ENCODE measurements around the gene HNF1B. TPM values are rescaled to one million over a fixed set of nuclear protein-coding genes. Genes with fewer than 3 reads are reported as not detected.

The HNF1B gene
- total RNA-seq, 4 donors from 2014 or later, result 0.29 to 1.5 TPM; not detected in 2

DNA sequence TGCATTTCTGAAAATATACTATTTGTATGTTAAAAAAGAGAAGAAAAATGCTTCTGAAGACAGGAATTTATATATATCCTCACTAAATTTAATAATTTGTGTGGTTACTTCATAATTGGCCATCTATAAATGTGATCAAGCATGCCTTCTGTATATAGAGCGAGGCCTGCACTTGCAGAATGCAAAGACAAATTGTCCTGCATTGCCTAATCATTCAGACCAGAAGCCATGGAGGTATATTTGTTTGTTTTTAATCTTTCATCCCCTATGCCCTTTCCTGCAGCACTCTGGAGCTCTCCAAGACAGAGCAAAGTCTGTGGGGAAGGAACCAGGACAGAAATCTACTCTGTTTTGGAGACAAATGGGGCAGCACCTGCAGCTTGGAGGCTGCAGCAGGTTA lies 77.8 kb downstream of the HNF1B start:
- Histone ChIP-seq H3K9me3 (no peaks in the 10 kb centered on the region), H3K36me3 (no peaks in the 10 kb centered on the region), H3K27me3 (no peaks in the 10 kb centered on the region), H3K4me3 (no peak overlapping the region), H3K4me1 (no peaks in the 10 kb centered on the region), H3K27ac (no peak overlapping the region)
- TF ChIP-seq, protein P1, sequence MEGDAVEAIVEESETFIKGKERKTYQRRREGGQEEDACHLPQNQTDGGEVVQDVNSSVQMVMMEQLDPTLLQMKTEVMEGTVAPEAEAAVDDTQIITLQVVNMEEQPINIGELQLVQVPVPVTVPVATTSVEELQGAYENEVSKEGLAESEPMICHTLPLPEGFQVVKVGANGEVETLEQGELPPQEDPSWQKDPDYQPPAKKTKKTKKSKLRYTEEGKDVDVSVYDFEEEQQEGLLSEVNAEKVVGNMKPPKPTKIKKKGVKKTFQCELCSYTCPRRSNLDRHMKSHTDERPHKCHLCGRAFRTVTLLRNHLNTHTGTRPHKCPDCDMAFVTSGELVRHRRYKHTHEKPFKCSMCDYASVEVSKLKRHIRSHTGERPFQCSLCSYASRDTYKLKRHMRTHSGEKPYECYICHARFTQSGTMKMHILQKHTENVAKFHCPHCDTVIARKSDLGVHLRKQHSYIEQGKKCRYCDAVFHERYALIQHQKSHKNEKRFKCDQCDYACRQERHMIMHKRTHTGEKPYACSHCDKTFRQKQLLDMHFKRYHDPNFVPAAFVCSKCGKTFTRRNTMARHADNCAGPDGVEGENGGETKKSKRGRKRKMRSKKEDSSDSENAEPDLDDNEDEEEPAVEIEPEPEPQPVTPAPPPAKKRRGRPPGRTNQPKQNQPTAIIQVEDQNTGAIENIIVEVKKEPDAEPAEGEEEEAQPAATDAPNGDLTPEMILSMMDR (IDR thresholded peaks at IDR 0.05), result no peak
- no peak for TF ChIP-seq POLR2A (IDR thresholded peaks at IDR 0.05)
- DNase-seq, result no peak
- intact Hi-C loops (cut with DNase I; ENCODE audit: low total_unique reads), result no loop called here

DNA sequence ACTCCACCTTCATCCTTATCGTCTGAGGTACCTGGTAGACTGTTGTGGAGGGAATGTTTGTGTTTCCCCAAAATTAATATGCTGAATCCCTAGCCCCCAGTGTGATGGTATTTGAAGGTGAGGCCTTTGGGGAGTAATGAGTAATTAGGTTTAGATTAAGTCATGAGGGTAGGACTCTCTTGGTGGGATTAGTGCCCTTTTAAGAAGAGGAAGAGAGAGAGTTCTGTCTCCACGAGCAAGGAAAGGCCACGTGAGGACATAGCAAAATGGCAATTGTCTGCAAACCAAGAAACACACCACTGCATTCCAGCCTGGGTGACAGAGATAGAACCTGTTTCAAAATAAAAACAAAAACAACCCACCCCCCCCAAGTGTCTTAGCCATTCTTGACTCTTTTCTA lies 80.6 kb downstream of the HNF1B start:
- Histone ChIP-seq H3K27me3 (no peaks in the 10 kb centered on the region), H3K9me3 (no peaks in the 10 kb centered on the region), H3K4me1 (no peaks in the 10 kb centered on the region), H3K36me3 (no peaks in the 10 kb centered on the region), H3K27ac (no peak overlapping the region), H3K4me3 (no peak overlapping the region)
- intact Hi-C loops (cut with DNase I; ENCODE audit: low total_unique reads), result no loop called here
- DNase-seq, result no peak
- TF ChIP-seq, protein P1 (IDR thresholded peaks at IDR 0.05), result no peak
- no peak for TF ChIP-seq POLR2A (IDR thresholded peaks at IDR 0.05)

DNA sequence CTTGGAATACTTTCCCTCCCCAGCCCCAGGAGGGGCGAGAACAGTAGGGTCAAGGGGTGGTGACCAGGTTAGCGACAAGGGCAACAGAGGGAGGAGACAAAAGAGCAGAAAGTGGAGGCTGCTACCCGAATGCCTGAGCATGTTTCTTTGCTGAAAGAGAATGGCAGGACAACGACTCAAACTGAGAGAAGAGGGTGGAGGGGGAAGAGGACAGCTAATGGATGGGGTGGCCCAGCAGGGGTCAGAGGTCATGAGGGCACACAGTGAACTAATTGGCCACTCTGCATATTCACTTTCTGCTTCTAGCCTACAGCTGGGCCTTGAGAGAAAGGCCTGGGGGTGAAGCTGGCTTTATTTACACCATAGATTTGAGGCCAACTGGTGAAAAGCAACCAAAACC lies 82.5 kb downstream of the HNF1B start:
- Histone ChIP-seq H3K27ac (no peak overlapping the region), H3K4me3 (no peak overlapping the region), H3K4me1 (no peaks in the 10 kb centered on the region), H3K9me3 (no peaks in the 10 kb centered on the region), H3K36me3 (no peaks in the 10 kb centered on the region), H3K27me3 (no peaks in the 10 kb centered on the region)
- TF ChIP-seq POLR2A (IDR thresholded peaks at IDR 0.05), result no peak
- TF ChIP-seq, protein P1 (IDR thresholded peaks at IDR 0.05), result no peak
- no peak for DNase-seq
- intact Hi-C loops (cut with DNase I; ENCODE audit: low total_unique reads), result no loop called here

DNA sequence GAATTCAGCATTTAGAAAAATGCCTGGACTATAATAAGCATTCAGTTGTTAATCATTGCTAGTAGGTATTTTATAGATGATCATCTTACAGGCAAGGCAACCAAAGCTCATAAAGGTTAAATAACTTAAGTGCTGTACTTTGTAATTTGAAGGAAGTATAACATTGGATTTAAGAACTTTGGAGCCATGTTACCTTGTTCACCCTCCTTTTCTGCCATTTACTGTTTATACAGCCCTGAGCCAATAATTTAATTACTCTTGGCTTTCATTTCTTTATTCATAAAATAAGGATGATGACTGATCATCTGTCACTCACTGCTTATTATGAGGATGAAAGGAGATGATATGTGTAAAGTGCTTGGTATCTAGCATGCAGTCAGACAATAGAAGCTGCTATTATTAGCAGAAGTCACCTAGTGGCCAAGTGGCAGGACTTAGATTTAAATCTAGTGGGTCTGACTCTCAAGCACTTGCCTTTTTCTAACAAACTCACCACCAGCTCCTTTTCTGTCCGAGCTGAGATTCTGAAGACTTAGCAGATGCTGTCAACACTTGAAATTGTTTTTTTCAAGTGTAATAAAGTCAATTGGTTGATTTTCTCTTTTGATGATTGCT lies 83.4 kb downstream of the HNF1B start:
- no peak overlapping the region for H3K27ac ChIP-seq
- no peak for DNase-seq
- TF ChIP-seq POLR2A (IDR thresholded peaks at IDR 0.05), result no peak
- TF ChIP-seq, protein P1 (IDR thresholded peaks at IDR 0.05), result no peak
- no peak overlapping the region for H3K4me3 ChIP-seq
- no peaks in the 10 kb centered on the region for H3K27me3 ChIP-seq
- H3K36me3 ChIP-seq, result no peaks in the 10 kb centered on the region
- H3K4me1 ChIP-seq, result no peaks in the 10 kb centered on the region
- intact Hi-C loops (cut with DNase I; ENCODE audit: low total_unique reads), result no loop called here
- H3K9me3 ChIP-seq, result no peaks in the 10 kb centered on the region

DNA sequence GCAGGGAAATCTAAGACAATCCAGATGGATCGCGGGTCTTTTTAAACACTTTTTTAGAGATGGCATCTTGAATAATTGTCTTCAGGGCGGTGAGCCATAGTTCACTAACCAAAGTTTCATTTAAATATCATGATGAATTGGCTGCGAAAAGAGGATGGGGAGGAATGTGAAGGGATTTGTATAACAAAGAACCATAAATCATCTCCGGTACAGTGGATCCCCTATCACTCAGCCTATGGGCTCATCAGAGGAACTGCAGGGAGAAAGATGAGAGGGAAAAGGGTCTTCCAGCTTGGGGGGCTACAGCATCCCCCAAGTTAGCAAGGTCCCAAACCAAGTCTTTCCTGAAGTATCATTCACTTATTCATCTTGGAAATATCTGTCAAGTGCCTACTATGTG lies 84.9 kb downstream of the HNF1B start:
- H3K27ac ChIP-seq, result no peak overlapping the region
- no peaks in the 10 kb centered on the region for H3K4me1 ChIP-seq
- H3K9me3 ChIP-seq, result no peaks in the 10 kb centered on the region
- DNase-seq, result no peak
- intact Hi-C loops (cut with DNase I; ENCODE audit: low total_unique reads), result no loop called here
- no peak for TF ChIP-seq POLR2A (IDR thresholded peaks at IDR 0.05)
- TF ChIP-seq, protein P1 (IDR thresholded peaks at IDR 0.05), result no peak
- no peaks in the 10 kb centered on the region for H3K27me3 ChIP-seq
- H3K4me3 ChIP-seq, result no peak overlapping the region
- H3K36me3 ChIP-seq, result no peaks in the 10 kb centered on the region

Measured in uterus (tissue), 4 donors.